SK-N-SH treated with all-trans-retinoic acid at 6 μM for 48 hours (cell line): ENCODE data around the gene BOK.

Source experiments
- RARB ChIP-seq: fragments of 250-450 bp; sonication (Bioruptor Pico); IDR thresholded peaks from 2 replicates; pipeline ENCODE4 v1.8.0; 2021; ENCODE audit warnings: mild to moderate bottlenecking, moderate library complexity
- ZC3H10 ChIP-seq: fragments of 250-450 bp; sonication (Bioruptor Pico); IDR thresholded peaks from 2 replicates; pipeline ENCODE4 v1.5.1; 2021; ENCODE audit warnings: mild to moderate bottlenecking, moderate library complexity
- TF ChIP-seq, protein P1 (sequence below): fragments of 250-450 bp; sonication (Bioruptor Pico); IDR thresholded peaks from 2 replicates; pipeline ENCODE4 v1.5.0; 2020; ENCODE audit warnings: mild to moderate bottlenecking, moderate library complexity

DNA sequence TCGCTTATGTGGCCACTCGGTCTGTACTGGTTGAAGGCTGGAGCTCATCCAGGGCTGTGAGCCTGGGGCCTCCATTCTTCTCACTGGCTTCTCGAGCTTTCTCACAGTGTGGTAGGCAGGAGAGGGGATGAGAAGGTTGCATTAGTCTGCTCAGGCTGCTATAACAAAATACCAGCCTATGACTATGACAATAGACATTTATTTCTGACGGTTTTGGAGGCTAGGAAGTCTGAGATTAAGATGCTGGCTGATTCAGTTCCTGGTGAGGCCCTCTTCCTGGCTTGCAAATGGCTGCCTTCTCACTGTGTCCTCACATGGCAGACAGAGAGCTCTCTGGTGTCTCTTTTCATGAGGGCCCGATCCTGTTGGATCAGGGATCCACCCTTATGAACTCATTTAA lies 44.0 kb upstream of the BOK start:
- no peak for TF ChIP-seq RARB
- TF ChIP-seq, protein P1, sequence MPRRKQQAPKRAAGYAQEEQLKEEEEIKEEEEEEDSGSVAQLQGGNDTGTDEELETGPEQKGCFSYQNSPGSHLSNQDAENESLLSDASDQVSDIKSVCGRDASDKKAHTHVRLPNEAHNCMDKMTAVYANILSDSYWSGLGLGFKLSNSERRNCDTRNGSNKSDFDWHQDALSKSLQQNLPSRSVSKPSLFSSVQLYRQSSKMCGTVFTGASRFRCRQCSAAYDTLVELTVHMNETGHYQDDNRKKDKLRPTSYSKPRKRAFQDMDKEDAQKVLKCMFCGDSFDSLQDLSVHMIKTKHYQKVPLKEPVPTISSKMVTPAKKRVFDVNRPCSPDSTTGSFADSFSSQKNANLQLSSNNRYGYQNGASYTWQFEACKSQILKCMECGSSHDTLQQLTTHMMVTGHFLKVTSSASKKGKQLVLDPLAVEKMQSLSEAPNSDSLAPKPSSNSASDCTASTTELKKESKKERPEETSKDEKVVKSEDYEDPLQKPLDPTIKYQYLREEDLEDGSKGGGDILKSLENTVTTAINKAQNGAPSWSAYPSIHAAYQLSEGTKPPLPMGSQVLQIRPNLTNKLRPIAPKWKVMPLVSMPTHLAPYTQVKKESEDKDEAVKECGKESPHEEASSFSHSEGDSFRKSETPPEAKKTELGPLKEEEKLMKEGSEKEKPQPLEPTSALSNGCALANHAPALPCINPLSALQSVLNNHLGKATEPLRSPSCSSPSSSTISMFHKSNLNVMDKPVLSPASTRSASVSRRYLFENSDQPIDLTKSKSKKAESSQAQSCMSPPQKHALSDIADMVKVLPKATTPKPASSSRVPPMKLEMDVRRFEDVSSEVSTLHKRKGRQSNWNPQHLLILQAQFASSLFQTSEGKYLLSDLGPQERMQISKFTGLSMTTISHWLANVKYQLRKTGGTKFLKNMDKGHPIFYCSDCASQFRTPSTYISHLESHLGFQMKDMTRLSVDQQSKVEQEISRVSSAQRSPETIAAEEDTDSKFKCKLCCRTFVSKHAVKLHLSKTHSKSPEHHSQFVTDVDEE (CRISPR knock-in tag) = no peak
- TF ChIP-seq ZC3H10 (CRISPR knock-in tag) = no peak
